Measurements from ENCODE around the gene AHDC1. TPM values are rescaled to one million over a fixed set of nuclear protein-coding genes. Genes with fewer than 3 reads are reported as not detected.

Gene AHDC1
- total RNA-seq, 2 experiments from 2014 or later: 15.3 to 19.3 TPM

DNA sequence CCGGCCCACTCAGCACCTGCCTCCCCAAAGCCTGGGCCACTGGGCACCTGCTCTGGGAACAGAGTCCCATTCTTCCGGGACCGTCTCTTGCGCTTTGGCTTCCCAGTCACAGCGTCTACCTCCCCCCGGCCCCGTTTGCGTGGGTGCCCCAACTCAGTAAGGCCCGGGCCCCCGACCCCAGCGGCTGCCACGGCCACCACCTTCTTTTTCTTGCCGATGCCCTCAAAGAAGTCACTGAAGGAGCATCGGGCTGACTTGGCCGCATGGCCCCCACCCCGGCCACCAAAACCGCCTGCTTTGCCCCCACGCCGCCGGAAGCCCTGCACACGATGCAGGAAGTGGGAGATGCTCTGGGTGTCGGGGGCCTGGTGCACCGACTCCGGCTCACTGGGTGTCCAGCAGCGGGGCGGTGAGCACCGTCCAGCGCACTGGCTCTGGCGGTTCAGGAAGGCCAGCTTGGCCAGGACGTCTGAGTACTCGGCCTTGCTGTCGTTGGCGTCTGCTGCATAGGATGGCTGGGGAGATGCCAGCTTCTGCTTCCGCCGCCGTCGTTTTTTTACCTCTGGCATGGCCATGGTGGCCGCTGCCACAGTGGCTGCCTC is 54.0 kb downstream of the AHDC1 start:
- peaks cover 15% of the 10 kb centered on the region for H3K4me1 Mint-ChIP-seq
- H3K9me3 Mint-ChIP-seq: no peaks in the 10 kb centered on the region
- CTCF ChIA-PET: interaction anchor here (1.2 to 9.9 kb wide), 4 partner anchors 7 to 27 kb away, joined by 3 to 112 read pairs (median 6); no protein-coding TSS in a partner anchor
- no peaks in the 10 kb centered on the region for H3K27me3 Mint-ChIP-seq
- H3K36me3 Mint-ChIP-seq (ENCODE audit: low read depth): peaks cover 4% of the 10 kb centered on the region
- H3K27ac Mint-ChIP-seq: no peak overlapping the region
- no peak overlapping the region for H3K4me3 Mint-ChIP-seq
- POLR2A ChIA-PET: no interaction called here
- no peak for DNase-seq

DNA sequence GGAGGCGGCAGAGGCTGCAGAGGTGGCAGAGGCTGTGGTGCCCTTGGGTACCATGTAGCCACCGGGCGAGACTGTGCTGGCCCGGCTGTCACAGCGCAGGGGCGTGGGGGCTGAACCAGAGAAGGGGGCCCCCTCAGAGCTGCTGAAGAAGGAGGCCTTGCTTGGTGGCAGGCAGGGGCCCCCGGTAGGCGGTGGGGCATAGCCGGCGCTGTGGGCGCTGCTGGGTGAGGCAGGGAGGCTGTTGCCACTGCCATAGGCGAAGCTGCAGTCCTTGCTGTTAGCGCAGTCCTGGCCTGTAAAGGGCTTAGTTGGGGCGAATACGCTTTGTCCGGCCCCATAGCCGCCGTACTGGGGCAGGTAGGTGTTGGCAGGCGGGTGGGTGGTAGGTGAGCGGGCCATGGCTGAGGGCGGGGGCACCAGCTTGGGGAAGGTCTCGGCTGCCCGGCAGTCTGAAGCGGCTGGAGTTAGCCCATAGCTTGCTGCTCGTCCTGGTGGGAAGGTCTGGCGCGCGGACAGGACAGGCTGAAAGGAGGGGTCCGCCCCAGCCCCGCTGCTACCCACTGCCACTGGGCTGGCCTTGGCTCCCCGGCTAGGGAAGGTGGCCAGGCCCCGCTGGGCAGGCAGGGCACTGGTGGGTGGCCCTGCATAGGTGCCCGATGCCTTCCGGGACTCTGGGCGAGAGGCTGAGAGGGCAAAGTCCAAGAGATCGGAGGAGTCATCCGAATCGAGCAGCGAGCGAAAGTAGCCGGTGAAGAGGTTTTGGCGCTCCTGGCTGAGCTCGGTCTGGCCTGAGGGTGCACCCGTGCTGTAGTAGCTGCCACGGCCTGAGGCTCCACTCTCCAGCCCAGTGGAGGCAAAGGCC is 54.9 kb downstream of the AHDC1 start:
- CTCF ChIA-PET: interaction anchor here (1.5 to 1.9 kb wide), 3 partner anchors 8 to 22 kb away, joined by 5 to 6 read pairs (median 5); no protein-coding TSS in a partner anchor
- Mint-ChIP-seq H3K4me1 (peaks cover 15% of the 10 kb centered on the region), H3K27ac (no peak overlapping the region), H3K4me3 (no peak overlapping the region), H3K36me3 (ENCODE audit: low read depth) (peaks cover 2% of the 10 kb centered on the region), H3K9me3 (no peaks in the 10 kb centered on the region), H3K27me3 (no peaks in the 10 kb centered on the region)
- no peak for DNase-seq
- POLR2A ChIA-PET: no interaction called here

DNA sequence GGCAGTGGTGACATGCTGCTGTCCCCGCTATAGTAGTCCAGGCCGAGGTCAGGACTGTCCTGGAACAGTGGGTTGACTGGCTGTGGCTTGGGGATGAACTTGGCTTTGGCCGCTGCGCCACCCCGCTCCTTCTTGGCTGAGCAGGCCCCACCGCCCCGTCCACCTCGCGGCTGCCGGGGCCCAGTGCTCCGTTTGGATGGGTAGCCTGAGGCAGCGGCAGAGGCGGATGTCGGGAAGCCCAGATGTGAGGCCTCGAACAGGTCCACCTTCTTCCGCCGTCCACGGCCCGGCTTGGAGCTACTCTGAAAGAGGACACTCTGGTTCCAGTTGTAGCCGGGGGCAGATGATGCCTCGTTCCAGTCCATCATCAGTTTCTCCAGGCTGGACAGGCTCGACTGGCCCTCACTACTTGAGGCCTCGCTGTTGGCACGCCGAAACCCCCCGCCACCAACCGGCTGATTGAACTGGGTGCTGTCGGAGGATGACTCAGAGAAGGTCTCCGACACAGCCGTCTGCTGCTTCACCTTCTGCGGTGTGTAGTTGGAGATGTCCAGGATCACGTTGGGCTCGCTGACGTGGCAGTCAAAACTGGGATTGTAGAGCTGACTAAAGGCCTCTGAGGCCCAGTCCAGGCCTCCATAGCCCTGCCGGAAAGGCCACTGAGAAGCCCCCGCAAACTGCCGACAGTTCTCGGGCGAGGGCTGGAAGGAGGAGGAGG is 55.6 kb downstream of the AHDC1 start:
- Mint-ChIP-seq H3K9me3 (no peaks in the 10 kb centered on the region), H3K27me3 (no peaks in the 10 kb centered on the region), H3K27ac (no peak overlapping the region), H3K36me3 (ENCODE audit: low read depth) (peaks cover 1% of the 10 kb centered on the region), H3K4me1 (peaks cover 17% of the 10 kb centered on the region), H3K4me3 (no peak overlapping the region)
- POLR2A ChIA-PET: no interaction called here
- CTCF ChIA-PET: interaction anchor here (1.5 to 1.9 kb wide), 2 partner anchors 9 to 23 kb away, joined by 5 read pairs; no protein-coding TSS in a partner anchor
- DNase-seq: no peak

DNA sequence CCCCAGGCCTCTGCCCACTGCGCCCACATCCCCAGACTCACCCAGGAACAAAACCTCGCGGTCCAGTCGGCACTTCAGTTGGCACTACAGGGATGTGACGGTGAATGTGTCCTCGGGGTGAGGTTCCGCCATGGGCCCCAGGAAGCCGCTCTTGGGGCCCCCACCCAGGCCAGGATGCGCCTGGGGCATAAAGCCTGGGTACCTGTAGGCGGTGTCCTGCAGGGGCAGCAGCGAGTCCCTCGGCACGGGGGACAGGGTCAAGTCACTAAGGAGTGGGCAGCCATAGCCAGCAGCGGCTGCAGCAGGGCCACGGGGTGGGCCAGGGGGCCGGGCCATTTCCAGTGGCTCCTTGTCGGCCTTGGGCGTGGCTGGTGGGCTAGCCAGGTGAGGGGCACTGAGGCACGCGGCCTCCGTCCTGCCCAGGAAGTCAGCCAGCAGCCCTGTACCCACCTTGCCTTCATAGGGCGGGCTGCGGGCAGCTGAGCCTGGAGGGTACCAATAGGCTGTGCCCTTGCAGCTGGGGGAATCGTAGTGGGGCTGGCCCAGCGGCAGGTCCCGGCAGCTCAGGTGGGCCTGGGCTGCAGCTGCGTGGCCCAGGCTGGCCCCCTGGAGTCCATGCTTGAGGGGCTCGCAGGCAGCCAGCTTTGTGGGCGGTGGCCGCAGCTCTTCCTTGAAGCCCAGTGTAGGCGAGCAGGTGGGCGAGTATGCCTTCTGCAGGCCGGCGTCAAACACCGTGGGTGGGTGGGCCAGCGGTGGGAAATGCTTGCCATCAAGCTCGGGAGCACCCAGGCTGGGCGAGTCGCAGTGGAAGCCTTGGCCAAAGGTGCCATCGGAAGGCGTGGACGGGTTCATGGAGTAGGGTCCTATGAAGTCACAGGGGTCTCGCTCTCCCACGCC is 56.5 kb downstream of the AHDC1 start:
- no peaks in the 10 kb centered on the region for H3K27me3 Mint-ChIP-seq
- H3K27ac Mint-ChIP-seq: no peak overlapping the region
- ChIA-PET CTCF (interaction anchor here (0.9 to 1.9 kb wide), 3 partner anchors 10 to 105 kb away, joined by 4 to 5 read pairs (median 5); no protein-coding TSS in a partner anchor), POLR2A (interaction anchor here (0.6 kb wide), 1 partner anchor 630 kb away, joined by 4 read pairs; no protein-coding TSS in a partner anchor)
- DNase-seq: no peak
- H3K4me3 Mint-ChIP-seq: no peak overlapping the region
- peaks cover 2% of the 10 kb centered on the region for H3K36me3 Mint-ChIP-seq (ENCODE audit: low read depth)
- H3K9me3 Mint-ChIP-seq: no peaks in the 10 kb centered on the region
- H3K4me1 Mint-ChIP-seq: peaks cover 18% of the 10 kb centered on the region

DNA sequence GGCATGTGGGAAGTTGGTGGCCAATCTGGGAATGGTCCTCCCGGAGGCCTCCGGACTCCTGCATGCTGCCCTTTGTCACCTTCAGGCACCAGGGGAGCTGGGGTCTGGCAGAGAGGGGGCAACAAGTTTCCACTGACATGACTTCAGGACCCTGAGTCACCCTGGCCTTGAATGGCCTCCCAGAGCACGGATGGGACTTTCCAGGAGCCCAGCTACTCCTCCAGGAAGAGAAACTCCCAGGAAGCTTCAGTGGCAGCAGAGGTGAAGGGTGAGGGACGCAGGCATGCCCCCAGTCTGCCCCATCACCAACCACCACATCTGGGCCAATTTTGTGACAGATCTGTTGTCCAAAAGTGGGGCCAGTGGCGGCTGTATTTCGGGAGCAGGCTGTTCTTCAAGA is 58.1 kb downstream of the AHDC1 start:
- peaks cover 19% of the 10 kb centered on the region for H3K4me1 Mint-ChIP-seq
- CTCF ChIA-PET: interaction anchor here (0.9 to 1.8 kb wide), 3 partner anchors 23 to 116 kb away, joined by 3 to 5 read pairs (median 3); no protein-coding TSS in a partner anchor
- POLR2A ChIA-PET: no interaction called here
- H3K36me3 Mint-ChIP-seq (ENCODE audit: low read depth): peaks cover 3% of the 10 kb centered on the region
- no peaks in the 10 kb centered on the region for H3K9me3 Mint-ChIP-seq
- no peak overlapping the region for H3K27ac Mint-ChIP-seq
- no peaks in the 10 kb centered on the region for H3K27me3 Mint-ChIP-seq
- H3K4me3 Mint-ChIP-seq: no peak overlapping the region
- no peak for DNase-seq

DNA sequence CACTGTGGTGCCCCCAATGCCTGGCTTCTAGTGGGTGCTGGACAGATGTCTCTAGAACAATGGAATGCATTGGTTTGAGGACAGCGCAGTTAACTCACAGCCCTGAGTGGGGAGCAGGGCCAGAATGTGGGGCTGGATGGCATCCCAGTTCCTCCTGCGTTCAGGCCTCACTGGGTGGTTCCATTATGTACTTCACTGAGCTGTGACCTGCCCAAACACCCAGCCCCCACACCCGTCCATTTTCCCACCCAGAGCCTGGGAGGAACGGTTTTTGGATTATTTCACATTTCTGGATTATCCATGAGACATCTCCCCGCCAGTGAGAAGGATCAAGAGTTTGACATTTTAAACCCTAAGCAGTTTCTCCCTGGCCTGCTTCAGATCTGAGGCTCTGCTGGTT is 58.7 kb downstream of the AHDC1 start:
- Mint-ChIP-seq H3K9me3 (no peaks in the 10 kb centered on the region), H3K27me3 (no peaks in the 10 kb centered on the region), H3K27ac (peak overlapping the region; percentile 41), H3K4me3 (no peak overlapping the region), H3K4me1 (peaks cover 23% of the 10 kb centered on the region), H3K36me3 (ENCODE audit: low read depth) (peaks cover 3% of the 10 kb centered on the region)
- POLR2A ChIA-PET: no interaction called here
- no peak for DNase-seq
- CTCF ChIA-PET: interaction anchor here (0.9 to 1.8 kb wide), 6 partner anchors 11 to 116 kb away, joined by 3 to 7 read pairs (median 3); no protein-coding TSS in a partner anchor

DNA sequence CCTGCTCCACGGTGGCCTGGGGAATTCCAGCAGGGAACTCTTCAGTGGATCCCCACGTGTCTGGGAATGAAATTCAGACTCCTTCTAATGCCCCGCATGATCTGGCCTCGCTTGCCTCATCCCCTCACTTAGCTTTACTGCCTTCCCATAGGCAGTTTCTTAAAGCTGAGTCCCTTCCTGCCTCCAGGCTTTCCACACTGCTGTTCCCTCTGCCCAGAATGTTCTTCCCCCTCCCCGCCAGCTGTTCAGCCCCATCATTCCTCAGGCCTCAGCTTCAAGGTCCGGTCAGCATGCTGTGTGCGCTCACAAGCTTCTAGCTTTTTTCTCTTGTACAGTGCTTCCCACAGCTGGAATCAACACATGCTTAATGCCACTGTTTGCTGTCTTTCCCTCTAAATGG is 59.1 kb downstream of the AHDC1 start:
- Mint-ChIP-seq H3K36me3 (ENCODE audit: low read depth) (peaks cover 3% of the 10 kb centered on the region), H3K9me3 (no peaks in the 10 kb centered on the region), H3K4me1 (peaks cover 25% of the 10 kb centered on the region), H3K27ac (no peak overlapping the region), H3K4me3 (no peak overlapping the region), H3K27me3 (no peaks in the 10 kb centered on the region)
- ChIA-PET POLR2A (no interaction called here), CTCF (interaction anchor here (1.0 to 1.8 kb wide), 5 partner anchors 12 to 54 kb away, joined by 3 to 7 read pairs (median 3); no protein-coding TSS in a partner anchor)
- DNase-seq: no peak

DNA sequence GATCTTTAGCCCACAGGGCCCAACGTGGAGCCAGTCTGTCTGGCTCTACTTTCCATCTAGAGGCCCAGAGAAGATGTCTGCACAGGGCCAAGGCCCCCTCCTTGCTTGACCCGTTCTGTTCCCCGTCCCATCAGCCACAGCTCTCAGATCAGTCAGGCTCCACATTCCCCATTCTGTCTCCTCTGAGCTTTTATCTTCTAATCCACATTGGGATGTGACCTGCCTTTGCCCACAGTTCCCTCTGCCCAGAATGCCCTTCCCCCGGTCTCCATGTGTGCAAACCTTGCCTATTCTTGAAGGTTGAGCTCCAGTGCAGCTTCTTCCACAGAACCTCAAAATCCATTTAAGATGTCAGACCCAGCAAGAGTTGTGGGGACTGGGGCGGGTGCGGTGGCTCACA is 60.7 kb downstream of the AHDC1 start:
- no peaks in the 10 kb centered on the region for H3K27me3 Mint-ChIP-seq
- ChIA-PET POLR2A (no interaction called here), CTCF (interaction anchor here (0.5 to 1.3 kb wide), 3 partner anchors 19 to 258 kb away, joined by 3 to 4 read pairs (median 4); no protein-coding TSS in a partner anchor)
- peak overlapping the region; percentile 31 for H3K27ac Mint-ChIP-seq
- H3K4me1 Mint-ChIP-seq: peaks cover 25% of the 10 kb centered on the region
- H3K9me3 Mint-ChIP-seq: no peaks in the 10 kb centered on the region
- H3K36me3 Mint-ChIP-seq (ENCODE audit: low read depth): peaks cover 5% of the 10 kb centered on the region
- DNase-seq: no peak
- no peak overlapping the region for H3K4me3 Mint-ChIP-seq

DNA sequence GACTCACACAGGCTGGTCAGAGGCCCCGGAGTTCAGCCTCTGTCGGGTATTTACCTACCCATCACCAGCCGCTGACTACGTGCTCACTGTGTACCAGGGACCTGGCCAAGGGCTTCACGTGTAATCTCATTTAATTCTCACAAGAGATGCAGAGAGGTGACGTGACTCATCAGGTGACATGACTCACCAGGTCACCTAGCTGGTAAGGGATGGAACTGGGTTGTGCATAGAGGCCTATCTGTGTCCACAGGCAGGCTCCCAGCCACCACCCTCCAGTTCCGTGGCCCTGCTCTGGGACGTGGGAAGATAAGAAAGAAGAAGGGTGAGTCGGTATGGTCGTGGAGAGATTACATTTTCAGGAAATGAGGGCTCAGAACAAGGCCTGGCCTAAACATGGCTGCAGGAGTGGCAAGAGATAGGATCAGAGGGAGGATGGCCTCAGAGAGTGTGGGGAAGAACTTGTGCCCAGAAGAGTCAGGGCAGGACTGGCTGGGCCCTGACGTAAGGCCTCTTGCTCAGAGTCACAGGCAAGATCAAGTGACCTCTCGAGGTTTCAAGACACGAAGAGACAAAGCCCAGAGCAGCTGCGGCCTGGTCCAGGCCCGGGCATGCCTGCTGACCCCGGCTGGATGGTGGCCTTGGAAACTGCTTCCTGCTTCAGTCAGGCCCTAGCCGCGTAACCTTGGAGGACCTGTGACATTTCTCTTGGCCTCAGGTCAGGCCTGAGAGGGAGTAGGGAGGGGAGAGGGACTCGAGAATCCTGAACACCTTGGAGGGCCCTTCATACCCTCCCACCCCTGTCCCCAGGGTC is 61.3 kb downstream of the AHDC1 start:
- ChIA-PET POLR2A (no interaction called here), CTCF (interaction anchor here (0.5 to 1.6 kb wide), 4 partner anchors 10 to 259 kb away, joined by 3 to 7 read pairs (median 4); partner anchors contain the start of gene AHDC1)
- H3K27me3 Mint-ChIP-seq: no peaks in the 10 kb centered on the region
- no peak overlapping the region for H3K27ac Mint-ChIP-seq
- DNase-seq: no peak
- no peaks in the 10 kb centered on the region for H3K9me3 Mint-ChIP-seq
- no peak overlapping the region for H3K4me3 Mint-ChIP-seq
- H3K36me3 Mint-ChIP-seq (ENCODE audit: low read depth): peaks cover 5% of the 10 kb centered on the region
- peaks cover 25% of the 10 kb centered on the region for H3K4me1 Mint-ChIP-seq

DNA sequence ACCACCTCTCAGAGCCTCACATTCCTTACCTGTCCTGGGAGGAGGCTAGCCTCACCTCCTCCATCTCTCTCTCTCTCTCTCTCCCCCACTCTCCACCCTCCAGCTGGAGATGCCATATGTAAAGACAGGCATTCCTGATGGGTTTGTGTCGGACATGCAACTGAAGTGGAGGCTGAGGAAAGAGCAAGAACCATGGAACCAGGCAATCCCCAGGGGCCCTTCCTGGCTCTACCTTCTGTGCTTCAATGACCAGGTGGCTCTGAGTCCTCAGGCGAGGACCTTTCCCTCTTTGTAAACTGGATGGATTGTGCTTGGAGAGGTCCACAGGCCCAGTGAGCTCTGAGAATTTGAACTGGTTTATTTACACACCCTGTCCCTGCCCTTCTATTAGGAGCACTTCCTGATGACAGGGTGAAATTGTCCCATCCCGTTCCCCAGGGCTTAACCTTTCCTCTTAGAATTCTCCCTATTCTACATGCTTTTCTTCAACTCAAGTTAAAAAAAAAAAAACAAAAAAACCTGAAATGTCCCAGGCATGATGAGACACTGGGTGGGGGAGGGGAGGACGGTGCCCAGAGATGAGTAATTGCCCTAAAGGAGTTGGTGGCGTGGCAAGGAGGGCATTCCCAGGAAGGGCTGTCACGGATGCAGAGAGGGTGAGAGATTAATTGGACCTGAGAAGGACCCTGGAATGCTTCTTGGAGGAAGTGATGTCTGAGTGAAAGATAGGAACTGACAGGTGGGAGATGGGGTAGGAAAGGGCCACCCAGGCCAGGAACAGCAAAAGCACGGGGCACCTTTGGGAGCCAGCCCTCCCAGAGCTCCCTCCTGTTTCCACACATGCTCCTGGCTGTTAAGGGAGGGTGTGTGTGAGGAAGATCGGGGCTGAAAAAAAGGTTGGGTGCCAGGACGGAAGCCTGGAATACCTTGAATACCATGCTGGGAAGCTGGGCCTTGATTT is 63.8 kb downstream of the AHDC1 start:
- no peaks in the 10 kb centered on the region for H3K9me3 Mint-ChIP-seq
- ChIA-PET CTCF (interaction anchor here (0.8 to 2.1 kb wide), 4 partner anchors 12 to 34 kb away, joined by 3 to 5 read pairs (median 4); no protein-coding TSS in a partner anchor), POLR2A (no interaction called here)
- H3K27me3 Mint-ChIP-seq: no peaks in the 10 kb centered on the region
- H3K27ac Mint-ChIP-seq: no peak overlapping the region
- H3K4me3 Mint-ChIP-seq: no peak overlapping the region
- no peak for DNase-seq
- H3K4me1 Mint-ChIP-seq: peaks cover 22% of the 10 kb centered on the region
- H3K36me3 Mint-ChIP-seq (ENCODE audit: low read depth): peaks cover 5% of the 10 kb centered on the region
